Effector CD8-positive, alpha-beta T cell (primary cell): ENCODE measurements around the gene MYO9B.
A peak's percentile ranks its signal among the peaks of the same experiment; 100 is the strongest.
"Not testable (repeated sequence)": the region's sequence is repeated elsewhere in the genome, so short reads cannot be mapped to it uniquely, and the experiment has no call there.

Experiments
- DNase-seq: peaks from one replicate; lab custom pipeline; 2025; lab: John Stamatoyannopoulos, UW

MYO9B gene

GRCh38 chr19:17116996-17117702 lies 41.6 kb downstream of the MYO9B start:
- no peak for DNase-seq

DNA sequence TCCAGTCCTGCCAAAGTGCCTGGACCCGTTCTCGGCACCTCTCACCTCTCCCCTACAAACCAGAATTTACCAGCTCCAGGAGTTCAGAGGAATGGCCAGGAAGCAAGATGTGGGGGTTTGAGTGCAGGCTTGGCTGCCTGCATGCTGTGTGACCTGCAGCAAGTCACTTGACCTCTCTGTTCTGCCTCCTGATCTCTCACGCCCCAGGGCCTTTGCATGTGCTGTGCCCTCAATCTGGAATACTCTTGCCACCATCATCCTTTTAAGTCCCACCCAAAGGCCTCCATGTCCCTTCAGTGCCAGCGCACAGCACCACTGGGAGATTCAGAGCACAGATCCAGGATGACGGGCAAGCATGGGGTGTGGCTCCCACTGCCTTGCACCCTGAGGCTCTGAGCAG lies 43.4 kb downstream of the MYO9B start:
- no peak for DNase-seq

DNA sequence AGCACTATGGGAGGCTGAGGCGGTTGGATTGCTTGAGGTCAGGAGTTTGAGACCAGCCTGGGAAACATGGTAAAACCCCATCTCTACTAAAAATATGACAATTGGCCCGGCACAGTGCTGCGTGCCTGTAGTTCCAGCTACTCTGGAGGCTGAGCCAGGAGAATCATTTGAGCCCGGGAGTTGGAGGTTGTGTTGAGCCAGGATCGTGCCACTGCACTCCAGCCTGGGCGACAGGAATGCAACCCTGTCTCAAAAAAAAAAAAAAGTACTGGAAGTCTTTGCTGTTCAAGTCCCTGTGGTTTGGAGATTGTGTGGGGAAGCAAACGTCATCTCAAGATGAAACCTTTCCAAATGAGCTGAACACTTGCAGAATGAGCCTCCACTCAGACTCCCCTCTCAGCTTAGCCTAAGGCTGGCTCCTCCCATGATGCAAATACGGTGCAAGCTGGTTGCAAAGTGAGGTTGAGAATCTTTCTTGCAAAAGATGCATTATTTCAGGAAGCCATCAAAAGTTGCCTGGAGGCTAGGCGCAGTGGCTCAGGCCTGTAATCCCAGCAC lies 46.2 kb downstream of the MYO9B start:
- no peak for DNase-seq

- DNase-seq, result no peak
Measured at GRCh38 chr19:17123041-17123440, 47.5 kb downstream of the MYO9B start.

- DNase-seq, result no peak
Measured at GRCh38 chr19:17124025-17124424, 48.4 kb downstream of the MYO9B start.

DNA sequence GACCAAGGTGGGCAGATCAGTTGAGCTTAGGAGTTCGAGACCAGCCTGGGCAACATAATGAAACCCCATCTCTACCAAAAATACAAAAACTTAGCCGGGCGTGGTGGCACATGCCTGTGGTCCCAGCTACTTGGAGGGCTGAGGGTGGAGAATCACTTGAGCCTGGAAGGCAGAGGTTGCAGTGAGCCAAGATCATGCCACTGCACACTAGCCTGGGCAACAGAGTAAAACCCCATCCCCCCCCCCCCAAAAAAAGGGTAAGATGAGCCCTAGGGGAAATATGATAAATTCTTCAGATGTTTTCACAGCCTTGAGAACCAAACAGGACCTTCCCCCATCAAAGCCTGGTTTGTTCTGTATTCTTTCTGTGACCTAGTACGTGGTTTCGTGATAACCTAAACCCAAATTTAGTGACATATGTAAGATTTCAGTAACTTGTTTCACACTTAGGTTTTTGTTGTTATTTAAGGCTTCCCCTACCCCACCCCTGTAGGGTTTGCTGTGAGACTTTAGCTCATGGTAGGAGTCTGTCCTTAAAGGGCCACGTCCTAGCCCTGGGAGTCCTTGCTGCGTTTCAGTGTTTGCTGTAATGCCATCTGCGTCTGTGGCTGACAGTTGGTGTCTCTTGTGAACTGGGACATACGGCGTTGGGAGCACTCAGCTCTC lies 49.6 kb downstream of the MYO9B start:
- no peak for DNase-seq

- DNase-seq, result peak; percentile 49
Measured at GRCh38 chr19:17125728-17126677, 50.4 kb downstream of the MYO9B start.

GRCh38 chr19:17127671-17128070 lies 52.1 kb downstream of the MYO9B start:
- no peak for DNase-seq

DNA sequence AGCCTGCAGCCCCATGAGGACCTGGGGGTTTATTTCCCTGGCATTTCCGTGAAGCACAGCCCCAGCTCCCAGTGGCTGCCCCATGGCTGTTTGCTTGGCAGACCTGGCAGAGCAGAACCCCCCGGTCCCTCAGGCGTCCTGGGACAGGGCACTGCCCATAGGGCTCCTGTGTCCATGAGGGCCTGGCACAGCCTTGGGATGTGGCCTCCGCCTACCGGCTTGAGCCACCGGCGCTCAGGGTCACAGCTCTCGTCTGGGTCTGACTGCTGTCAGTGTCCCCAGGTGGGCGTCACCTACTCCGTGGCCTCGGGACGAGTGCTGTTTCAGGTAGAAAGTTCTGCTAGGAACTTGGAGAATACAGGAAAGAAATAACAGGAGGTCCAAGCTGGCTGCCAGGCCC lies 52.8 kb downstream of the MYO9B start:
- no peak for DNase-seq

DNA sequence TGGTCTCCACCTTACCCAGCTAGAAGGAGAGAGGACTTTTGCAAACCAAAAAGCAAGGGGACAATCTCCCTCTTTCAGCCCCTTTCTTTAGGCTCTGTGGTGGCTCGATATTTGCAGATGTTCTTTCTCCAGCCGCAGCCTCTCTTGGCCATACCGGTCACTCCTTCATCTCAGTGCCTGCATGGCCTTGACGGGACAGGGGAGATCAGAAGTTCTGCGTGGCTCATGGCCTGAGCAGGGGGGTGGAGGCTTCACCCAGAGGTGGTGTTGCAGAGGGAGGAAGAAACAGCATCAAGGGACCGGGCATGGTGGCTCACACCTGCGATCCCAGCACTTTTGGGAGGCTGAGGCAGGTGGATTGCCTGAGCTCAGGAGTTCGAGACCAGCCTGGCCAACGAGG lies 53.2 kb downstream of the MYO9B start:
- no peak for DNase-seq

GRCh38 chr19:17129377-17129776 lies 53.8 kb downstream of the MYO9B start:
- no peak for DNase-seq

DNA sequence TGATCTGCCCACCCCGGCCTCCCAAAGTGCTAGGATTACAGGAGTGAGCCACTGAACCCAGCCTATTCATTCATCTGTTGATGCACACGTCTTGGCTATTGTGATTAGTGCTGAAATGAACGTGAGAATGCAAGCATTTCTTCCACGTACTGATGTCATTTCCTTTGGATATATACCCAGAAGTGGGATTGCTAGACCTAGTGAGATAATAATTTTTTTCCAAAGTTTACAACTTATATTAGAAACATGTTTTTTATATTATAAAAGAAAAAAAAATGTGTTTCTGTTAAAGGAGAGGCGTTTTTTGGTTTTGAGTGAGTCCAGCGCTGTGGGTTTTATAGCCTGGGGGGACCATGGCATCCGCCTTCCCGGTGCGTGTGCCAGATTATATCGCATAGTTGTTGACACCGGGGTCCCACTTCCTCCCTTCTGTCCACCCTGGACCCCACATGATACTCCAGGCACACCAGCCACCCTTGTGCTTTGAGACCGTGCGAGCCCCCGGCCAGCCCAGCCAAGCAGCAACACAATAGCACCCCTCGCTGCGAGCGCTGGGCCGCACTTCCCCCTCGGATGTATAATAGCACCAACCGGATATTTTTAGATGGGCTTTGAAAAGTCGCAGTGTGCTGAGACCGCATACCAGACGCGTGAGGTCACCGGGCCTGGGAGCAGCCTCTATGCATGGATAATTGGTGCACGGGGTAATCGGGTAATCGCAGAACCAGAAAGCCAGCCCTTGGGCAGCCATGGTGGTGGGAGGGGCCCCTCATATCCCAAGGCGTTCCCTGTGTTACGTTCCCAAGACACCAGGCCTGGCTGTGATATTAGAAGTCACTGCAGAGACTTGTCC lies 59.6 kb downstream of the MYO9B start:
- DNase-seq, result no peak

DNA sequence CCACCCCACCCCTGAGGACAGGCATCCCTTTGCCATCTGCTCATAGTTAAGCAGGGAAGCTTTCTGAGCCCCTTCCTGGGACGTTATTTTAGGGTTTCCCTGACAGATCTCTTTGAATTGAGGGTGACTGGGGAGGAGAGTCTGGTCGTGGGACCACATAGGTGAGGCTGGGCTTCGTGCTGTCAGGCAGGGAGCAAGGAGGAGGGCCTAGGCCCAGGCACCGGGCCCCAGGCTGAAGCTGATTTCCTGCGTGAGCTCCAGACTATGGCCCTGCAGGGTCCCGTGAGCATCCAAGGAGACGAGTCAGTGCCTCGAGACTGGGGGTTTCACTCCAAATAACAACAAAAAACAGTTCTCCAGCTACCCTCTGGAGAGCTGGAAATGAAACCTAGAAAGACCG lies 60.4 kb downstream of the MYO9B start:
- no peak for DNase-seq

DNA sequence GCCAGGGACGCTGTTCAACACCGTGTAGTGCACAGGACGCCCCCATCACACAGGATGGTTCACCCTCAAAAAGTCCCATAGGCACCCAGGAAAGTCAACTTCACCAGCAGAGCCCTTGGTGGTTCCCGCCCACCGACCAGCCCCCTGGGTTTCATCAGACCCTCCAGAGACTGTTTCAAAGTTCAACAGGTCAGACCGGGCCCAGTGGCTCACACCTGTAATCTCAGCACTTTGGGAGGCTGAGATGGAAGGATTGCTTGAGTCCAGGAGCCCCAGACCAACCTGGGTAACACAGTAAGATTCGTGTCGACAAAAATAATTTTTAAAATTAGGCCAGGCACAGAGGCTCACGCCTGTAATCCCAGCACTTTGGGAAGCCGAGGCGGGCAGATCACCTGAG lies 61.0 kb downstream of the MYO9B start:
- DNase-seq, result no peak

- no peak for DNase-seq
Measured at GRCh38 chr19:17137417-17137816, 61.8 kb downstream of the MYO9B start.

DNA sequence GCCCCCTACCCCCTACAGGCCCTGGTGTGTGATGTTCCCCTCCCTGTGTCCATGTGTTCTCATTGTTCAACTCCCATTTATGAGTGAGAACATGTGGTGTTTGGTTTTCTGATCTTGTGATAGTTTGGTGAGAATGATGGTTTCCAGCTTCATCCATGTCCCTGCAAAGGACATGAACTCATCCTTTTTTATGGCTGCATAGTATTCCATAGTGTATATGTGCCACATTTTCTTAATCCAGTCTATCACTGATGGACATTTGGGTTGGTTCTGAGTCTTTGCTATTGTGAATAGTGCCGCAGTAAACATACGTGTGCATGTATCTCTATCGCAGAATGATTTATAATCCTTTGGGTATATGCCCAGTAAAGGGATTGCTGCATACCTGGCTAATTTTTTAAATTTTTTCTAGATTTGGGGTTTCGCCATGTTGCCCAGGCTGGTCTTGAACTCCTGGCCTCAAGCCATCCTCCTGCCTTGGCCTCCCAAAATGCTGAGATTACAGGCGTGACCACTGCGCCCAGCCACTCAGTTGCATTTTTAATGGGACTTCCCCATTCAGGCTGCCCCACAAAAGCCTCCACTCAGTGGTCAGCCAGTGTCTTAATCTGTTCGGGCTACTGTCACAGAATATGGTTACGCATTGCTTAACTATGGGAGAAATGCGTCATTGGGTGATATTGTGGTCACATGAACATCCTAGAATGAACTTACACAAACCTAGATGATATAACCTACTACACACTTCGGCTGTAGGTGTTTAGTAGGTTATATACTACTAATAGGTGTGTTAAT lies 62.7 kb downstream of the MYO9B start:
- not testable (repeated sequence) for DNase-seq

DNA sequence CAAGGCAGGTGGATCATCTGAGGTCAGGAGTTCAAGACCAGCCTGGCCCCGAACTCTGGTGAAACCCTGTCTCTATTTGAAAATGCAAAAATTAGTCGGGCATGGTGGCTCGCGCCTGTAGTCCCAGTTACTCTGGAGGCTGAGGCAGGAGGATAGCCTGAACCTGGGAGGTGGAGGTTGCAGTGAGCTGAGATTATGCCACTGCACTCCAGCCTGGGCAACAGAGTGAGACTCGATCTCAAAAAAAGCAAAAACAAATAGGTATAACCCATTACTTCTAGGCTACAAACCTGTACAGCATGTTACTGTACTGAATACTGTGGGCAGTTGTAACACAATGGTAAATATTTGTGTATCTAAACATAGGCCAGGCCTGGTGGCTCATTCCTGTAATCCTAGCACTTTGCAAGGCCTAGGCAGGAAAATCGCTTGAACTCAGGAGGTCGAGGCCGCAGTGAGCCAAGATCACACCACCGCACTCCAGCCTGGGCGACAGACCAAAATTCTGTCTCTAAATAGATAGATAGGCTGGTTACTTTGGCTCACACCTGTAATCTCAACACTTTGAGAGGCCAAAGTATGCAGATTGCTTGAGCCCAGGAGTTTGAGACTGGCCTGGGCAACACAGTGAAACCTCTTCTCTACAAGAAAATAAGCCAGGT lies 63.5 kb downstream of the MYO9B start:
- DNase-seq, result no peak

DNA sequence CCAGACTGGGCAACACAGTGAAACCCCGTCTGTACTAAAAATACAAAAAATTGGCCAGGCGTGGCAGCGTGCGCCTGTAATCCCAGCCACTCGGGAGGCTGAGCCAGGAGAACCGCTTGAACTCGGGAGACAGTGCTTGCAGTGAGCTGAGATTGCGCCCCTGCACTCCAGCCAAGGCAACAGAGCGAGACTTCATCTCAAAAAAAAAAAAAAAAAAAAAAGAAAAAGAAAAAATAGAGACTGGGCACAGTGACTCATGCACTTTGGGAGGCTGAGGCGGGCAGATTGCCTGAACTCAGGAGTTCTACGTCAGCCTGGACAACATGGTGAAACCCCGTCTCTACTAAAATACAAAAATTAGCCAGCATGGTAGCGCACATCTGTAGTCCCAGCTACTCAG lies 69.2 kb downstream of the MYO9B start:
- DNase-seq, result not testable (repeated sequence)

DNA sequence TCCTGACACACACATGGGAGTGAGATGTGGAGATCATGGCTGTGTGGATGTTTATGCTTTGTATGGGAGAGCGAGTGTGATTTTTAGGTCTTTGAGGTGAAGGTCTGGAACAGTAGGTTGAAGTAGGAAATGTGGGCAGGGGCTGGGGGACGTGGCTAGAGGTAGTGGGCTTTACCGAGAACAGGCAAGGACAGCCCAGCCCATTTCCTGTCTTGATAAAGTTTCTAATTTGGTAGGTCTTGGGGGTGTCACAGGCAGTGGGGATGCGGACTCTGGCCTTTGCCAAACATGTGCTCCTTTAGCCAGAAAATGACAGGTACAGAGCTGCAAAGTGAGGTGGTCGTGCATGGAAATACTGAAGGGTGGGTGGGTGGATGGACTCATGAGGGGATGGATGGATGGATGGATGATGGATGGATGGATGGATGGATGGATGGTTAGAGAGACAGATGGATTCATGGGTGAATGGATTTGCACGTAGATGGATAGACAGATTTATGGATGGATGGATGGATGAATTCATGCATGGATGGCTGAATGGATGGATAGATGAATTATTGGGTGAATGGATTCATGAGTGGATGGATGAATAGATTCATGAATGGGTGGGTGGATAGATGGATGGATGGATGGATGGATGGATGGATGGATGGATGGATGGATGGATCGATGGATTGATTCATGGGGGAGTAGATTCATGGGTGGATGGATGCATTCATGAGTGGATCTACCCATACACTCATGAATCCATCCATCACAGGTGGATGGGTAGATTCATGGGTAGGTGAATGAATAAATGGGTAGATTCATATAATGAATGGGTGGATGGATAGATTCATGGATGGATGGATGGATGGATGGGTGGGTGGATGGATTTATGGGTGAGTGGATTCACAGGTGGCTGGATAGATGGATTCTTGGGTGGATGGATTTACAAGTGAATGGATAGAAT lies 70.2 kb downstream of the MYO9B start:
- no peak for DNase-seq
